GM18520 (cell line): Measurements from ENCODE around the gene FAM72B.
"Not testable (repeated sequence)": the region's sequence is repeated elsewhere in the genome, so short reads cannot be mapped to it uniquely, and the experiment has no call there.

Experiments
- ATAC-seq: cut with Tn5 transposase; IDR thresholded peaks from one replicate; pipeline ENCODE4 v1.9.1; 2021; ENCODE audit not compliant: unreplicated experiment

Gene FAM72B

GRCh38 chr1:121200985-121201981, 17.1 kb upstream of the FAM72B start:
- not testable (repeated sequence) for ATAC-seq

DNA sequence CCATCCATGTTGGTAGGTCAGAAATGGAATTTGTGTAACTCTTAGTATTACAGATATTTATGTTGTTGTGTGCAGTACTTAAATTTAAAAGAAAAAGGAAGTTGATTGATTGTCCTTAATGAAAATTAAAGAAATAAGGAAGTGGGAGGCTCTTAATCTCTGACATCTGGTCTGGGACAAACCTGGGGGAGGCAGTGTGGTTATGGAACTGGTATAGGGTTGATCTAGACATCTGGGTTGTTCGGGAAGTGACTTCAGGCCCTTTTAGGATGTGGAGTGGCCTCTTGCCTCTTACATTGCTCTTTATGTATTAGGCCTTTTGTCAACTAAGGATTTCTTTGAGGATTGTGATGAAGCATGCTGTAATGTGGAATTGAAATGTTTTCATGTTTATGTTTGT, 16.1 kb upstream of the FAM72B start:
- not testable (repeated sequence) for ATAC-seq

GRCh38 chr1:121199763-121200162, 15.6 kb upstream of the FAM72B start:
- not testable (repeated sequence) for ATAC-seq

DNA sequence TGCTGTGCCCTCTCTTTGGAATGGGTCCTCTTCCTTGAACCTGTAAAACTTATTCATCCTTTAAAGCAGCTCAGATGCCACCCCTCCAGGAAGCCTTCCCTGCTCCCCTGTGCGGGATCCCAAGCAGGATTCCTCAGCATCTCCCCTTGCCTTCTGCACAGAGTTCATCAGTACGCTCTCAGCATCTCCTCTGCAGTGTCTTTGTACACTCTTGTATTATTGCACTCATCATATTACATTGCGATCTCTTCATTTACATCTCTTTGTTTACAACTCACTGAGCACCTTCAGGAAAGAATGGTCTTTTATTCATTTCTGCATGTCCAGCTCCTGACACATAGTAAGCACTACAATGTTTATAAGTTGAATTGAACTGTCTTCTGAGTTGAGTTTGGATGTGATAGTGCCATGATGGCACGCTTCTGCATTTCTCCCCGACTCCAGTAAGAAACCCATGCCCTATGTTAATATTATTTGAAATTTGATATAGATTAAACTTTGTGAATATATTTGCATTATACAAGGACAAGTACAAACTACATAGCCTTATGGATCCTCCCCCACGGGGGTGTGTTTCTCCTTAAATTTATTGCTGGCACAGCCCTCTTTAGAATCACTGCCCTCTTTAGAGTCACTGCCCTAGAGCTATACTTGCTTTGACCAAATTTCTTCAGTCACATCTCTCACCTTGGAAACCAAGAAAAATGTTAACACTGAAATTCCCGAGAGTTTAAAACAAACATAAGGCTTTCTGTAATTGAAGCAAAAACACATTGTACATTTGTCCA, 13.1 kb upstream of the FAM72B start:
- not testable (repeated sequence) for ATAC-seq

DNA sequence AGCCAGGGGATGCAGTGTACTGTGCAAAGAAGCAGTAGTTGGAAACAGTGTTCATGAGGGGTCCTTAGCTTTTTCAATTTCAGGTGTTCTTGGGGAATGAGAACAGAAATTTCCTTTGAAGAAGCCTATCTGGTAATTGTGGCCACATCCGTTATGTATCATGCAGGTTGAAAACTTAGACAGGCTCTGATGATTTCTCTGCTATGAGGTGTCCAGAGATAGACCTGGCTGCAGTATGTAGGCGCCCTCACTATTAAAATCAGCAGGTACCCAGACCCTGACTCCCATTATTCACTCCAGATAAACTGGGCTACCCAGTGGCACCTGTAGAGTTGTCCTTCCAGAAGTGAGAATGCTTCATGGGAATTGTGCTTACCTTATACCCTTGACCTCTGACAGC, 8.4 kb upstream of the FAM72B start:
- not testable (repeated sequence) for ATAC-seq

DNA sequence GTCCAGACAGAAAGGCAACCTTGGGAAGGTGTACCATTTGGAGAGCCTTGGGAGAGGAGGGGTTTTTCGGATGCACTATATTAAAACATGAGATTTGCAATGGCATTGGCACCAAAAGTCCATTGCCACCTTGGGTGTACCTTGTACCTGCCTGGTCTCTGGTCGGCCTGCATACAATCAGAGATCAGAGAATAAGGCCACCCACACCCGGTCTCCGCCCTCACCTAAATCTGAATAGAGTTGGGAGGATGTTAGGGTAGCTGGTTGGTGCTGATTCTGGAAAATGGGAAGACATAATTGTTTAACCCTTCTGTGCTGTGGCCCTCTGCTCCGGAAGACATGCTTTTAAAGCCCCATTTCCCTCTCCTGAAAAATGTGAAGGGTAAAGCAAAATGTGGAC, 3.8 kb upstream of the FAM72B start:
- ATAC-seq: not testable (repeated sequence)

- not testable (repeated sequence) for ATAC-seq
These were observed 2.1 kb upstream of the FAM72B start for GRCh38 chr1:121186191-121186590.

- ATAC-seq: not testable (repeated sequence)
These were observed 1.1 kb upstream of the FAM72B start for GRCh38 chr1:121185140-121185708.

DNA sequence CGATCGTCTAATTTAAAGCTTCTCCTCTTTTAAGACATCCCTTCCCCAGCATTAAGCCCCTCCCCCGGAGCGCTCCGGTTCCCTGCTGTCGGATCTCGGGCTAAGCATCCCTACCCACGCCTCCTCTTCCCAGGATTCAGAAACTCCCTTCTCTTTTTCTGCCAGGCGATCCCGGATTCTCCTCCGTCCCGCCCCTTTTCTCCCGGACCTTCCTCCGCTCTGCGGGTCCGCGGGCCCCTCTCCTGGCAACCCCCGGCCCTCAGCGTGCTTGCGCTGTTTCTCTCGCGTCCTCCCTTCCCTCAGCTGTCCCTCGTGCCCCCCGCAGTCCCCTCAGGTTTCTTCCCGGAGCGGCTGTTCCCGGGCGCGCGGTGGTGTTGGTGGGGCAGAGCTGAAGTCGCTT, 273 bp downstream of the FAM72B start:
- ATAC-seq: not testable (repeated sequence)

DNA sequence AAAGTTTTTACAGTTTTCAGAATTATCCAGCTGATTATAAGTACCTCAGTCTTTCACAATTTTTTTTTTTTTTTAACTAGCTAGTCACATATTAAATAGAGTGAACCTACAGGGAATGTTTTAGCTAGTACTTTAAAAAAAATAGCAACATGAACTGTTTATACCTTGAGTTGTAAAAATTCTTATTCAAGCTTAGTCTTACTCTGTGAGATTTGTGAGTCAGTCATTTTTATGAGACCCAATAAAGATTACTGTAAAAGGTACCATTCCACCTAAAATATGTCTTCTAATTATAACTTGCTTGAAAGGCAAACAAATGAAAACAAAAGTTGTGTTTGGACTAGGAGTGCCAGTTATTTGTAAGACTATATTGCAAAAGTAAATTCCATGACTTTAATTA, 5.9 kb downstream of the FAM72B start:
- ATAC-seq: not testable (repeated sequence)

DNA sequence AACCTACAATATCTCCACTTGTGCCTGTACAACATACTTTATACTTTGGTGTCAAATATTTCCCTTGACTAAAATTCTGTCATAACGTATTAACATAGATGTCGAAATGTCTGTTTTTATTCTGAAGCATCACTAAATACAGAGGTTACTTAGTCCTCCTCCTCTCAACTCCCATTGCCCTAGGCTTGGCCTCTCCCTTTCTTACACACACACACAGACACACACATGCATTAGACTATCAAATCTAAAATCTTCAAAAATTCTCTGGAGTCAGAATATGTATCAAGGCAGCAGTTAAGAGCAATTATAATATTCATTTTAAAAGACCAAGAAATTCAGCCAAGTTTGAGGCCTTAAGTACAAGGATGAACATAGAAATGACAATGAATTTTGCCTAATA, 7.5 kb downstream of the FAM72B start:
- ATAC-seq: not testable (repeated sequence)

GRCh38 chr1:121168152-121168668, 15.9 kb downstream of the FAM72B start:
- ATAC-seq: not testable (repeated sequence)

- not testable (repeated sequence) for ATAC-seq
These were observed 16.9 kb downstream of the FAM72B start for GRCh38 chr1:121167225-121167738.

DNA sequence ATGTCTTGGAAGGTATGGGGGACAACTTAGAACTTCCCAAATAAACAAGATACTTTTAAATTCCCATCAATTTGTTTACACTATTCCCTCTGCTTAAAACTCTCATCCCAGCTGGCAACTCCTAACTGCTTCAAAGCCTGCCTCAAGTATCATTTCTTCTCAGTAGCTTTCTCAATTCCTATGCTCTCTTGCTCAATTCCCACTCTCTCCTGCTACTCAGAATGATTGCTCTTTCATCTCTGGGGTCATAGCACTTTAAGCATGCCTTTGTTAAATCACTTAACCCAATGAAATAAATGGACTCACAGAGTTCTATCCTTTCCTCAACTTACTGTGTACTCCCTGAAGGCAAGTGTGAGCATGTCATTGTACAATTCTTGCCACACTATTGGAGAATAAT, 18.8 kb downstream of the FAM72B start:
- ATAC-seq: not testable (repeated sequence)

- not testable (repeated sequence) for ATAC-seq
These were observed 20.0 kb downstream of the FAM72B start for GRCh38 chr1:121163850-121164757.

- ATAC-seq: not testable (repeated sequence)
These were observed 22.8 kb downstream of the FAM72B start for GRCh38 chr1:121161199-121161901.

DNA sequence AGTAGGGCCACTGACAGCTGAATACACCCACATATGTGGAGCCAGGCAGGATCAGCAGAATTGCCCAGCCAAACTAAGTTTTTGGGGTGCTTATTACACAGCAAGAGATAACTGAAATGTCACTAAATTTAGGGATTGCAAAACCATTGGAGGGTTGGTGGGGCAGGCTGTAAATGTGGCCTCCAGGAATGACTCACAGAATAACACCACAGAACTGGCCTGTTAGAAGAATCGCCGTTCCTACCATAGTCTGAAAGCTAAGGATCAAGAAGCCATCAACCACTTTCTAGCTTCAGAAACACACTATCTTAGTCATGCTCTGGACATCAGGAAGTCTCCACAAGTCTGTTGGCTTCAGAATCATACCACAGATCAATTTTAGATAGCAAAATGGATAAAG, 24.0 kb downstream of the FAM72B start:
- not testable (repeated sequence) for ATAC-seq

DNA sequence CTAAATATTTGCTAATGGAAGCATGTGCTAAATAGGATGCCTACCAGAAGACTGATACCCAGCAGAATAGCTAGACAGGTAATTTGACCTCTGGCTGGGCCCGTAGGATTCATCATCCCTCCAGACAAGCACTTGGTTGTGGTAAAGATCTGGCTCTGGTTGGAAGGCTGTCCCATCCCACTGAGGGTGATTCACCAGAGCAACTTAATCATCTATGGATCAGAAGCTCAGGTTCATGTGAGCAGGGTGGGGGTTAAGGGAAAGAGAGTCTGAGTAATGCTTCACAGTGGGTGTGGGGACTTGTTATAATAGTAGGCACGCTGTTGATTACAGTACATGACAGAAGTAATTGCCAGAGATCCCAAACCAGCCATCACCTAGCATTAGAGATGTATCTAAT, 26.5 kb downstream of the FAM72B start:
- ATAC-seq: not testable (repeated sequence)

- not testable (repeated sequence) for ATAC-seq
These were observed 27.1 kb downstream of the FAM72B start for GRCh38 chr1:121156958-121157603.
